ENCODE measurements around the gene KLF8. TPM values are rescaled to one million over a fixed set of nuclear protein-coding genes. Genes with fewer than 3 reads are reported as not detected.

The KLF8 gene
- total RNA-seq, 1 donor from 2014 or later, result 7.5 TPM

- no peaks in the 10 kb centered on the region for H3K27me3 Mint-ChIP-seq (ENCODE audit: low read depth)
- no peak for DNase-seq (ENCODE audit: low spot score)
- peaks cover 4% of the 10 kb centered on the region for H3K9me3 Mint-ChIP-seq
- no peak overlapping the region for H3K4me3 Mint-ChIP-seq (ENCODE audit: low read depth)
- no peak overlapping the region for H3K27ac Mint-ChIP-seq
- intact Hi-C loops (cut with micrococcal nuclease), result no loop called here
- H3K4me1 Mint-ChIP-seq (ENCODE audit: low read depth), result peaks cover 8% of the 10 kb centered on the region
- H3K36me3 Mint-ChIP-seq (ENCODE audit: low read depth), result no peaks in the 10 kb centered on the region
Observed at GRCh38 chrX:56318076-56318475, 85.9 kb downstream of the KLF8 start.

GRCh38 chrX:56319165-56319564 lies 87.0 kb downstream of the KLF8 start:
- H3K4me3 Mint-ChIP-seq (ENCODE audit: low read depth), result no peak overlapping the region
- peaks cover 4% of the 10 kb centered on the region for H3K9me3 Mint-ChIP-seq

More at GRCh38 chrX:56319165-56319564, 87.0 kb downstream of the KLF8 start:
- peaks cover 3% of the 10 kb centered on the region for H3K4me1 Mint-ChIP-seq (ENCODE audit: low read depth)
- H3K27ac Mint-ChIP-seq, result no peak overlapping the region
- H3K27me3 Mint-ChIP-seq (ENCODE audit: low read depth), result no peaks in the 10 kb centered on the region
- intact Hi-C loops (cut with micrococcal nuclease), result no loop called here
- no peaks in the 10 kb centered on the region for H3K36me3 Mint-ChIP-seq (ENCODE audit: low read depth)
- no peak for DNase-seq (ENCODE audit: low spot score)

All from activated T-helper 2 cell treated with anti-CD3 and anti-CD28 coated beads, Interferon-gamma antibody, Interleukin-2, Interleukin-4, amounts not matched to agents 10 μg/mL and 5 μg/mL and 100 μg/mL, durations not matched to agents 14 hours and 24 hours and 36 hours (primary cell).